IMR-90 (cell line): ENCODE measurements around the gene ABCA2. TPM values are rescaled to one million over a fixed set of nuclear protein-coding genes. Genes with fewer than 3 reads are reported as not detected.

Experiments
- ATAC-seq: fragments of 200-7000 bp; cut with Tn5 transposase; 2 replicates; pipeline ENCODE4 v1.9.1; 2020; ENCODE audit warnings: low read depth, mild to moderate bottlenecking, moderate library complexity
- BruUV-seq: library from RNA; stranded (reverse); fragments of 400-500 nt; replicated peaks from 2 replicates; lab custom pipeline; 2021; lab: Mats Ljungman, UMichigan
- CTCF ChIA-PET: fragments of 300-600 bp; formaldehyde crosslinking; extraction: SDS; loops from one replicate; lab custom pipeline; 2021; ENCODE audit warnings: antibody characterized with exemption; lab: Yijun Ruan, JAX
- POLR2A ChIA-PET: fragments of 300-600 bp; sonication (Branson Sonifier 250); formaldehyde crosslinking; loops from one replicate; lab custom pipeline; 2022; ENCODE audit warnings: antibody characterized with exemption; ENCODE audit not compliant: unreplicated experiment; lab: Charles Lee
- DNase-seq: peaks from one replicate; pipeline ENCODE4 v3.0.0; 2013
- H2AFZ ChIP-seq: replicated peaks from 2 replicates; pipeline ENCODE3; 2013; ENCODE audit warnings: low read length, mild to moderate bottlenecking; ENCODE audit not compliant: poor library complexity
- H2AK5ac ChIP-seq: 2 replicates; pipeline ENCODE4 v1.6.1; 2013; ENCODE audit warnings: low read depth, low read length, inconsistent platforms
- H2AK9ac ChIP-seq: replicated peaks from 2 replicates; pipeline ENCODE3; 2013; ENCODE audit warnings: mild to moderate bottlenecking, low read depth, low read length, moderate library complexity; ENCODE audit not compliant: poor library complexity
- H2BK120ac ChIP-seq: 2 replicates; pipeline ENCODE4 v1.6.1; 2013; ENCODE audit warnings: low read depth, low read length, inconsistent platforms
- H2BK15ac ChIP-seq: 3 replicates; pipeline ENCODE4 v1.6.1; 2013; ENCODE audit warnings: low read depth, low read length, inconsistent platforms
- H2BK20ac ChIP-seq: 2 replicates; pipeline ENCODE4 v1.6.1; 2013; ENCODE audit warnings: low read depth, mild to moderate bottlenecking, inconsistent platforms, low read length, moderate library complexity
- H2BK5ac ChIP-seq: 2 replicates; pipeline ENCODE4 v1.6.1; 2013; ENCODE audit warnings: mild to moderate bottlenecking, low read depth, low read length, inconsistent platforms; ENCODE audit not compliant: poor library complexity, severe bottlenecking
- H3K14ac ChIP-seq: replicated peaks from 2 replicates; pipeline ENCODE4 v1.6.1; 2013; ENCODE audit warnings: low read depth, low read length, inconsistent platforms
- H3K18ac ChIP-seq: 2 replicates; pipeline ENCODE4 v1.6.1; 2013; ENCODE audit warnings: low read depth, low read length, control low read depth
- H3K23ac ChIP-seq: 2 replicates; pipeline ENCODE4 v1.6.1; 2013; ENCODE audit warnings: low read depth, low read length, inconsistent platforms
- H3K27ac ChIP-seq: 2 replicates; pipeline ENCODE4 v1.5.1; 2013; ENCODE audit warnings: mild to moderate bottlenecking, control low read depth, low read length; ENCODE audit not compliant: insufficient read depth
- H3K27me3 ChIP-seq: 2 replicates; pipeline ENCODE4 v1.6.1; 2013; ENCODE audit warnings: low read length; ENCODE audit not compliant: control insufficient read depth, insufficient read depth
- H3K36me3 ChIP-seq: 2 replicates; pipeline ENCODE4 v1.6.1; 2013; ENCODE audit warnings: low read length, mixed read lengths; ENCODE audit not compliant: control insufficient read depth, insufficient read depth
- H3K4ac ChIP-seq: 2 replicates; pipeline ENCODE4 v1.6.1; 2013; ENCODE audit warnings: low read depth, low read length, inconsistent platforms
- H3K4me1 ChIP-seq: 2 replicates; pipeline ENCODE4 v1.6.1; 2013; ENCODE audit warnings: low read length, mixed read lengths; ENCODE audit not compliant: control insufficient read depth, insufficient read depth
- H3K4me2 ChIP-seq: 2 replicates; pipeline ENCODE4 v1.6.1; 2013; ENCODE audit warnings: low read depth, mild to moderate bottlenecking, control low read depth, low read length, moderate library complexity
- H3K4me3 ChIP-seq: 2 replicates; pipeline ENCODE4 v1.5.1; 2013; ENCODE audit warnings: low read depth, mild to moderate bottlenecking, control low read depth, low read length, moderate library complexity; ENCODE audit not compliant: insufficient read depth
- H3K56ac ChIP-seq: 2 replicates; pipeline ENCODE4 v1.6.1; 2013; ENCODE audit warnings: low read length, inconsistent platforms; ENCODE audit not compliant: insufficient read depth; ENCODE audit errors: extremely low read depth
- H3K79me1 ChIP-seq, 2 experiments: 2 replicates each; pipeline ENCODE4 v1.6.1; 2013; ENCODE audit warnings: low read length in 2 of 2, inconsistent platforms in 1 of 2, low read depth in 1 of 2
- H3K9ac ChIP-seq: 2 replicates; pipeline ENCODE4 v1.6.1; 2013; ENCODE audit warnings: low read depth, low read length, control low read depth
- H3K9me1 ChIP-seq: 2 replicates; pipeline ENCODE4 v1.6.1; 2013; ENCODE audit warnings: low read length, inconsistent platforms; ENCODE audit not compliant: insufficient read depth
- H3K9me3 ChIP-seq: 2 replicates; pipeline ENCODE4 v1.6.1; 2013; ENCODE audit warnings: low read length; ENCODE audit not compliant: control insufficient read depth, insufficient read depth
- H4K20me1 ChIP-seq: 2 replicates; pipeline ENCODE4 v1.6.1; 2013; ENCODE audit warnings: low read length, inconsistent platforms; ENCODE audit not compliant: insufficient read depth
- H4K5ac ChIP-seq: 2 replicates; pipeline ENCODE4 v1.6.1; 2013; ENCODE audit warnings: mild to moderate bottlenecking, low read depth, low read length, control low read depth
- H4K8ac ChIP-seq, 2 experiments: 2 replicates each; pipeline ENCODE4 v1.6.1; 2013; ENCODE audit warnings: low read depth in 2 of 2, low read length in 2 of 2, control low read depth in 1 of 2, inconsistent platforms in 1 of 2
- H4K91ac ChIP-seq: 2 replicates; pipeline ENCODE4 v1.6.1; 2013; ENCODE audit warnings: low read depth, low read length, inconsistent platforms; ENCODE audit not compliant: insufficient read depth
- CHD1 ChIP-seq: IDR thresholded peaks from 2 replicates; pipeline ENCODE4 v1.6.1; 2012; ENCODE audit warnings: low read depth, low read length, improper control_type of control experiment
- FOS ChIP-seq: fragments of 150-350 bp; IDR thresholded peaks from 2 replicates; pipeline ENCODE4 v1.6.1; 2016; ENCODE audit warnings: low read depth, low read length
- MAZ ChIP-seq: IDR thresholded peaks from 2 replicates; pipeline ENCODE4 v1.6.1; 2012; ENCODE audit warnings: low read depth, mild to moderate bottlenecking, low read length, improper control_type of control experiment, moderate library complexity, borderline replicate concordance
- NFE2L2 ChIP-seq: fragments of 150-350 bp; IDR thresholded peaks from 2 replicates; pipeline ENCODE4 v1.6.1; 2016; ENCODE audit warnings: low read depth, mild to moderate bottlenecking, low read length
- POLR2A ChIP-seq: IDR thresholded peaks from 2 replicates; pipeline ENCODE4 v1.6.1; 2012; ENCODE audit warnings: mild to moderate bottlenecking, low read depth, low read length
- RCOR1 ChIP-seq: IDR thresholded peaks from 2 replicates; pipeline ENCODE4 v1.6.1; 2012; ENCODE audit warnings: mild to moderate bottlenecking, low read length, improper control_type of control experiment; ENCODE audit not compliant: insufficient replicate concordance
- WGBS, 2 experiments: methylation state at CpG; one replicate each; pipeline versions ENCODE4 v1.1.5 to v1.1.7; 2013; ENCODE audit warnings: missing lambda C conversion rate in 2 of 2; ENCODE audit not compliant: insufficient read length in 1 of 2; ENCODE audit errors: extremely low coverage in 2 of 2; 5-methylcytosine and 5-hydroxymethylcytosine counted together
- dilution Hi-C: fragments of 300-500 bp; cut with HindIII; formaldehyde crosslinking; loops from one replicate; pipeline ENCODE4 v1.14.3; 2018; ENCODE audit warnings: low sequenced_read_pairs; ENCODE audit not compliant: unreplicated experiment
- in situ Hi-C: fragments of 300-500 bp; cut with MboI; formaldehyde crosslinking; loops from 3 replicates; pipeline ENCODE4 v1.14.3; 2019; ENCODE audit warnings: low sequenced_read_pairs, inconsistent platforms, mixed read lengths
- intact Hi-C: fragments of 100-400 bp; cut with micrococcal nuclease; formaldehyde crosslinking; loops from 2 replicates; pipeline ENCODE4 v1.10.0; 2022
- polyA plus RNA-seq, 3 experiments: library from polyadenylated mRNA; depleted of rRNA; stranded (reverse); fragments of >200 nt; gene quantifications; 2 replicates each; pipeline ENCODE4 v1.2.3, GENCODE V29; 2012; ENCODE audit warnings: low replicate concordance in 1 of 3
- total RNA-seq: library from RNA; depleted of rRNA; stranded (reverse); fragments of >200 nt; gene quantifications from 2 replicates; pipeline ENCODE4 v1.2.3, GENCODE V29; 2012
- TF ChIP-seq, protein P1 (sequence below): conservative IDR thresholded peaks from 2 replicates; pipeline ENCODE4 v1.5.1; 2012; ENCODE audit warnings: mild to moderate bottlenecking, low read depth, low read length, improper control_type of control experiment
- TF ChIP-seq, protein P2 (sequence below): fragments of 150-350 bp; IDR thresholded peaks from 2 replicates; pipeline ENCODE4 v1.6.1; 2017; ENCODE audit warnings: mild to moderate bottlenecking, antibody characterized with exemption, low read length, low read depth

ABCA2 gene
- total and polyA plus RNA-seq, 2 of the 4 experiments (the other 2 are of a cell fraction) = 3.8 to 46.0 TPM

DNA sequence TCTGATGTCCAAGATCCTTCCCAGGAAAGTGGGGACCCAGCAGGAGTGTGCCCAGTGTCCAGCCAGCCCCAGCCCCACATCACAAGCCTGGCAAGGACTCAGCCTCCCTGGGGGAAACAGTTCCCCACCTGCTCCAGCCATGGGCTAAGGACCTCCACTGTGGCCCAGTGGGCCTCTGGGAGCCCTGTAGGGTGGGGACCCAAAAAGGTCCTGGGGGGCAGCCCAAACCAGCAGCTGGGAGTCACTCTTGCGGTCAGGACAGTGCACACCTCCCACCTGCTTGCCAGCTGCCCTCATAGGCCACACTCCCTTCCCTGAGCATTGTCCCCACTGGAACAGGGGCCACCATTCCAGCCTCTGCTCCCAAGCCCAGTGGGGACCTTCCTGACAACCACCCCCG, 1.7 kb downstream of the ABCA2 start:
- H3K18ac ChIP-seq = no peak overlapping the region
- no peaks in the 10 kb centered on the region for H3K9me3 ChIP-seq
- no peak overlapping the region for H3K4ac ChIP-seq
- H2AK5ac ChIP-seq = no peak overlapping the region
- H3K9me1 ChIP-seq = peaks cover 4% of the 10 kb centered on the region; the same call in 1 of the 2 replicates
- no peak overlapping the region for H2AFZ ChIP-seq
- H3K23ac ChIP-seq = no peak overlapping the region
- no peak for ATAC-seq
- dilution Hi-C loops = no loop called here
- H4K8ac ChIP-seq = no peak overlapping the region
- no peak overlapping the region for H4K91ac ChIP-seq
- H3K9ac ChIP-seq = no peak overlapping the region
- no peak overlapping the region for H3K4me3 ChIP-seq
- peaks cover 0 to 7% of the 10 kb centered on the region in 2 experiments; a peak in 2 of 4 replicates for H3K79me1 ChIP-seq
- no peak overlapping the region for H3K14ac ChIP-seq
- CTCF ChIA-PET = no interaction called here
- H3K27ac ChIP-seq = no peak overlapping the region
- no peak overlapping the region for H2BK5ac ChIP-seq
- POLR2A ChIA-PET = no interaction called here
- H2BK15ac ChIP-seq = no peak overlapping the region
- H3K56ac ChIP-seq = no peak overlapping the region
- H3K36me3 ChIP-seq = no peaks in the 10 kb centered on the region
- H4K5ac ChIP-seq = no peak overlapping the region
- no TSS peak for BruUV-seq
- in situ Hi-C loops = no loop called here
- TF ChIP-seq POLR2A = no peak
- TF ChIP-seq, protein P1, sequence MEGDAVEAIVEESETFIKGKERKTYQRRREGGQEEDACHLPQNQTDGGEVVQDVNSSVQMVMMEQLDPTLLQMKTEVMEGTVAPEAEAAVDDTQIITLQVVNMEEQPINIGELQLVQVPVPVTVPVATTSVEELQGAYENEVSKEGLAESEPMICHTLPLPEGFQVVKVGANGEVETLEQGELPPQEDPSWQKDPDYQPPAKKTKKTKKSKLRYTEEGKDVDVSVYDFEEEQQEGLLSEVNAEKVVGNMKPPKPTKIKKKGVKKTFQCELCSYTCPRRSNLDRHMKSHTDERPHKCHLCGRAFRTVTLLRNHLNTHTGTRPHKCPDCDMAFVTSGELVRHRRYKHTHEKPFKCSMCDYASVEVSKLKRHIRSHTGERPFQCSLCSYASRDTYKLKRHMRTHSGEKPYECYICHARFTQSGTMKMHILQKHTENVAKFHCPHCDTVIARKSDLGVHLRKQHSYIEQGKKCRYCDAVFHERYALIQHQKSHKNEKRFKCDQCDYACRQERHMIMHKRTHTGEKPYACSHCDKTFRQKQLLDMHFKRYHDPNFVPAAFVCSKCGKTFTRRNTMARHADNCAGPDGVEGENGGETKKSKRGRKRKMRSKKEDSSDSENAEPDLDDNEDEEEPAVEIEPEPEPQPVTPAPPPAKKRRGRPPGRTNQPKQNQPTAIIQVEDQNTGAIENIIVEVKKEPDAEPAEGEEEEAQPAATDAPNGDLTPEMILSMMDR = no peak
- TF ChIP-seq NFE2L2 = no peak
- no peak for TF ChIP-seq MAZ
- no peak for TF ChIP-seq FOS
- TF ChIP-seq CHD1 = no peak
- TF ChIP-seq, protein P2, sequence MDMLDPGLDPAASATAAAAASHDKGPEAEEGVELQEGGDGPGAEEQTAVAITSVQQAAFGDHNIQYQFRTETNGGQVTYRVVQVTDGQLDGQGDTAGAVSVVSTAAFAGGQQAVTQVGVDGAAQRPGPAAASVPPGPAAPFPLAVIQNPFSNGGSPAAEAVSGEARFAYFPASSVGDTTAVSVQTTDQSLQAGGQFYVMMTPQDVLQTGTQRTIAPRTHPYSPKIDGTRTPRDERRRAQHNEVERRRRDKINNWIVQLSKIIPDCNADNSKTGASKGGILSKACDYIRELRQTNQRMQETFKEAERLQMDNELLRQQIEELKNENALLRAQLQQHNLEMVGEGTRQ = no peak
- no peak for TF ChIP-seq RCOR1
- no peak overlapping the region for H3K4me2 ChIP-seq
- 100% methylated on average over 1 of the region's 2 CpGs; no CpG with 5 or more reads in 1 of the 2 experiments for WGBS, 2 experiments
- intact Hi-C loops = no loop called here
- H3K27me3 ChIP-seq = no peaks in the 10 kb centered on the region
- H2BK20ac ChIP-seq = no peak overlapping the region
- no peak overlapping the region for H2AK9ac ChIP-seq
- H2BK120ac ChIP-seq = no peak overlapping the region
- DNase-seq = no peak
- peaks cover 5% of the 10 kb centered on the region for H3K4me1 ChIP-seq
- H4K20me1 ChIP-seq = no peaks in the 10 kb centered on the region; the same call in 1 of the 2 replicates
